ENCODE data around the gene SPACA7.

SPACA7 gene

GRCh38 chr13:112455476-112456059, 79.4 kb downstream of the SPACA7 start:
- Histone ChIP-seq H3K4me3 (ENCODE audit: insufficient read length, low read depth) (no peak overlapping the region), H3K9me3 (ENCODE audit: insufficient read depth, low read length) (no peaks in the 10 kb centered on the region), H3K9ac (ENCODE audit: insufficient read length, low read depth) (no peak overlapping the region), H3K27me3 (ENCODE audit: insufficient read depth, insufficient read length) (no peaks in the 10 kb centered on the region), H3K36me3 (ENCODE audit: insufficient read depth, insufficient read length, low read length) (no peaks in the 10 kb centered on the region), H3K4me1 (ENCODE audit: insufficient read depth, insufficient read length) (no peaks in the 10 kb centered on the region)
- TF ChIP-seq ZNF274 (IDR thresholded peaks at IDR 0.05; ENCODE audit: low read depth, low read length): no peak
- TF ChIP-seq SUZ12 (IDR thresholded peaks at IDR 0.05; ENCODE audit: extremely low read depth, insufficient read depth, insufficient read length): no peak
- TF ChIP-seq YY1 (IDR thresholded peaks at IDR 0.05; ENCODE audit: insufficient read depth, insufficient read length): no peak
- no peak for DNase-seq (ENCODE audit: low read depth, low spot score)

- no peak for DNase-seq (ENCODE audit: low read depth, low spot score)
- no peaks in the 10 kb centered on the region for H3K27me3 ChIP-seq (ENCODE audit: insufficient read depth, insufficient read length)
- H3K4me3 ChIP-seq (ENCODE audit: insufficient read length, low read depth): no peak overlapping the region
- no peak overlapping the region for H3K9ac ChIP-seq (ENCODE audit: insufficient read length, low read depth)
- TF ChIP-seq SUZ12 (IDR thresholded peaks at IDR 0.05; ENCODE audit: extremely low read depth, insufficient read depth, insufficient read length) (no peak), YY1 (IDR thresholded peaks at IDR 0.05; ENCODE audit: insufficient read depth, insufficient read length) (no peak)
- no peaks in the 10 kb centered on the region for H3K4me1 ChIP-seq (ENCODE audit: insufficient read depth, insufficient read length)
- H3K36me3 ChIP-seq (ENCODE audit: insufficient read depth, insufficient read length, low read length): no peaks in the 10 kb centered on the region
- peaks cover 4% of the 10 kb centered on the region; the same call in 1 of the 2 replicates for H3K9me3 ChIP-seq (ENCODE audit: insufficient read depth, low read length)
Observed at GRCh38 chr13:112456138-112457056, 80.2 kb downstream of the SPACA7 start.

DNA sequence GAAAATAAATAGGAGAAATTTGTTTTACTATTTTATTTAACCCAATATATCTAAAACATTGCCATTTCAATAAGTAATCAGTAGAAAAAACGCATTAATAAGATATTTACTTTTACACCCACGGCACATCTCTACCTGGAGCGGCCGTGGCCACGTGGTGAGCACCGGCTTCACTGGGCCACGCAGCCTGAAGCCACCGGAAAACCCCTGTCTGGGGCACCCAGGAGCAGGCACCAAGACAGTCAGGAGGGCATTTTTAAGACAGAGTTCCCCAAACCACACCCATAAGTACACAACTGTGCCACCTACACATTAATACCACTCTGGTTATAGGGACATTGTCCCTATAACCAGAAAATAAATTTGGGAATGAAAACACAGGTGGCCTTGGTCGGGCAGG, 80.9 kb downstream of the SPACA7 start:
- no peak for TF ChIP-seq SUZ12 (IDR thresholded peaks at IDR 0.05; ENCODE audit: extremely low read depth, insufficient read depth, insufficient read length)
- TF ChIP-seq ZNF274 (IDR thresholded peaks at IDR 0.05; ENCODE audit: low read depth, low read length): no peak
- no peak for DNase-seq (ENCODE audit: low read depth, low spot score)
- Histone ChIP-seq H3K4me1 (ENCODE audit: insufficient read depth, insufficient read length) (no peaks in the 10 kb centered on the region), H3K4me3 (ENCODE audit: insufficient read length, low read depth) (no peak overlapping the region), H3K27me3 (ENCODE audit: insufficient read depth, insufficient read length) (no peaks in the 10 kb centered on the region), H3K9ac (ENCODE audit: insufficient read length, low read depth) (no peak overlapping the region), H3K9me3 (ENCODE audit: insufficient read depth, low read length) (peaks cover 6% of the 10 kb centered on the region; the same call in 1 of the 2 replicates), H3K36me3 (ENCODE audit: insufficient read depth, insufficient read length, low read length) (no peaks in the 10 kb centered on the region)

GRCh38 chr13:112457485-112457884, 81.3 kb downstream of the SPACA7 start:
- no peak for TF ChIP-seq YY1 (IDR thresholded peaks at IDR 0.05; ENCODE audit: insufficient read depth, insufficient read length)
- DNase-seq (ENCODE audit: low read depth, low spot score): no peak
- Histone ChIP-seq H3K36me3 (ENCODE audit: insufficient read depth, insufficient read length, low read length) (no peaks in the 10 kb centered on the region), H3K9ac (ENCODE audit: insufficient read length, low read depth) (no peak overlapping the region), H3K27me3 (ENCODE audit: insufficient read depth, insufficient read length) (no peaks in the 10 kb centered on the region), H3K4me1 (ENCODE audit: insufficient read depth, insufficient read length) (no peaks in the 10 kb centered on the region), H3K4me3 (ENCODE audit: insufficient read length, low read depth) (no peak overlapping the region), H3K9me3 (ENCODE audit: insufficient read depth, low read length) (peaks cover 10% of the 10 kb centered on the region; the same call in 1 of the 2 replicates)

GRCh38 chr13:112462408-112462807, 86.3 kb downstream of the SPACA7 start:
- Histone ChIP-seq H3K9me3 (ENCODE audit: insufficient read depth, low read length) (peaks cover 11% of the 10 kb centered on the region; the same call in 1 of the 2 replicates), H3K4me3 (ENCODE audit: insufficient read length, low read depth) (no peak overlapping the region), H3K9ac (ENCODE audit: insufficient read length, low read depth) (no peak overlapping the region), H3K36me3 (ENCODE audit: insufficient read depth, insufficient read length, low read length) (no peaks in the 10 kb centered on the region), H3K4me1 (ENCODE audit: insufficient read depth, insufficient read length) (no peaks in the 10 kb centered on the region), H3K27me3 (ENCODE audit: insufficient read depth, insufficient read length) (no peaks in the 10 kb centered on the region)
- DNase-seq (ENCODE audit: low read depth, low spot score): no peak
- TF ChIP-seq ZNF274 (IDR thresholded peaks at IDR 0.05; ENCODE audit: low read depth, low read length): no peak
- TF ChIP-seq SUZ12 (IDR thresholded peaks at IDR 0.05; ENCODE audit: extremely low read depth, insufficient read depth, insufficient read length): no peak
- TF ChIP-seq YY1 (IDR thresholded peaks at IDR 0.05; ENCODE audit: insufficient read depth, insufficient read length): no peak

- Histone ChIP-seq H3K27me3 (ENCODE audit: insufficient read depth, insufficient read length) (no peaks in the 10 kb centered on the region), H3K9me3 (ENCODE audit: insufficient read depth, low read length) (peaks cover 11% of the 10 kb centered on the region; the same call in 1 of the 2 replicates), H3K4me3 (ENCODE audit: insufficient read length, low read depth) (no peak overlapping the region), H3K4me1 (ENCODE audit: insufficient read depth, insufficient read length) (no peaks in the 10 kb centered on the region), H3K9ac (ENCODE audit: insufficient read length, low read depth) (no peak overlapping the region), H3K36me3 (ENCODE audit: insufficient read depth, insufficient read length, low read length) (no peaks in the 10 kb centered on the region)
- no peak for DNase-seq (ENCODE audit: low read depth, low spot score)
- TF ChIP-seq ZNF274 (IDR thresholded peaks at IDR 0.05; ENCODE audit: low read depth, low read length): no peak
- TF ChIP-seq SUZ12 (IDR thresholded peaks at IDR 0.05; ENCODE audit: extremely low read depth, insufficient read depth, insufficient read length): no peak
- no peak for TF ChIP-seq YY1 (IDR thresholded peaks at IDR 0.05; ENCODE audit: insufficient read depth, insufficient read length)
Observed at GRCh38 chr13:112464720-112465119, 88.6 kb downstream of the SPACA7 start.
